H1 (cell line): ENCODE results near the gene MARCHF10. TPM values are rescaled to one million over a fixed set of nuclear protein-coding genes. Genes with fewer than 3 reads are reported as not detected.

Source experiments
- CTCF ChIA-PET: fragments of 300-600 bp; sonication (Branson Sonifier 250); formaldehyde crosslinking; loops from one replicate; lab custom pipeline; 2021; ENCODE audit not compliant: partially characterized antibody; lab: Charles Lee
- POLR2A ChIA-PET: fragments of 300-600 bp; sonication (Branson Sonifier 250); formaldehyde crosslinking; loops from one replicate; lab custom pipeline; 2021; ENCODE audit warnings: inconsistent platforms; ENCODE audit not compliant: partially characterized antibody; lab: Charles Lee
- DNase-seq, 2 experiments: peaks; one replicate each; pipeline versions ENCODE4 v3.0.0 to v3.0.0-alpha.2; 2010 to 2022; ENCODE audit warnings: low spot score in 2 of 2, low read depth in 1 of 2, mixed read lengths in 1 of 2
- FAIRE-seq: peaks from 2 replicates; lab custom pipeline; 2011; peaks lifted over from hg19 to GRCh38; lab: Jason Lieb, UNC
- H2AFZ ChIP-seq: 2 replicates; pipeline ENCODE4 v1.8.1; 2012; ENCODE audit warnings: low read length, inconsistent platforms
- H2AK5ac ChIP-seq: 2 replicates; pipeline ENCODE4 v1.6.1; 2013; ENCODE audit warnings: low read depth, low read length
- H2BK120ac ChIP-seq: replicated peaks from 2 replicates; pipeline ENCODE3; 2013; ENCODE audit warnings: low read depth, low read length, inconsistent platforms
- H2BK12ac ChIP-seq: 2 replicates; pipeline ENCODE4 v1.6.1; 2013; ENCODE audit warnings: low read depth, low read length
- H2BK15ac ChIP-seq: 2 replicates; pipeline ENCODE4 v1.6.1; 2013; ENCODE audit warnings: low read length
- H2BK20ac ChIP-seq: 2 replicates; pipeline ENCODE4 v1.6.1; 2013; ENCODE audit warnings: low read length
- H2BK5ac ChIP-seq: 2 replicates; pipeline ENCODE4 v1.6.1; 2013; ENCODE audit warnings: low read depth, low read length
- H3K14ac ChIP-seq: 2 replicates; pipeline ENCODE4 v1.6.1; 2013; ENCODE audit warnings: inconsistent platforms; ENCODE audit not compliant: insufficient read length
- H3K18ac ChIP-seq: 2 replicates; pipeline ENCODE4 v1.6.1; 2013; ENCODE audit warnings: low read length; ENCODE audit errors: extremely low read depth
- H3K23ac ChIP-seq: 2 replicates; pipeline ENCODE4 v1.6.1; 2013; ENCODE audit warnings: inconsistent platforms; ENCODE audit not compliant: insufficient read length
- H3K23me2 ChIP-seq: 2 replicates; pipeline ENCODE4 v1.6.1; 2013; ENCODE audit warnings: low read depth, low read length
- H3K27ac ChIP-seq: 2 replicates; pipeline ENCODE4 v1.6.1; 2011; ENCODE audit warnings: low read depth, low read length, inconsistent platforms
- H3K27me3 ChIP-seq, 4 experiments: replicated peaks in 1 of 4; 1 replicate in 1 of 4; 2 replicates in 3 of 4; pipeline versions ENCODE4 v1.6.1 to v1.8.1; 2011 to 2013; ENCODE audit warnings: low read length in 3 of 4, mild to moderate bottlenecking in 3 of 4, inconsistent platforms in 2 of 4, mixed read lengths in 2 of 4, moderate library complexity in 1 of 4; ENCODE audit not compliant: control insufficient read depth in 3 of 4, insufficient read depth in 3 of 4; ENCODE audit errors: extremely low read depth in 1 of 4
- H3K36me3 ChIP-seq, 4 experiments: 2 replicates each; pipeline versions ENCODE4 v1.6.1 to v1.8.1; 2011 to 2013; ENCODE audit warnings: mild to moderate bottlenecking in 4 of 4, low read length in 3 of 4, moderate library complexity in 2 of 4, control low read depth in 1 of 4, inconsistent platforms in 1 of 4; ENCODE audit not compliant: insufficient read depth in 4 of 4, control insufficient read depth in 2 of 4
- H3K4ac ChIP-seq: replicated peaks from 2 replicates; pipeline ENCODE3; 2013; ENCODE audit warnings: low read length, low read depth, mixed read lengths, inconsistent platforms; ENCODE audit not compliant: insufficient read length
- H3K4me1 ChIP-seq, 4 experiments: replicated peaks in 1 of 4; 1 replicate in 1 of 4; 2 replicates in 3 of 4; pipeline versions ENCODE4 v1.6.1 to v1.8.1; 2011 to 2013; ENCODE audit warnings: low read length in 3 of 4, inconsistent platforms in 2 of 4, mixed read lengths in 1 of 4; ENCODE audit not compliant: insufficient read depth in 4 of 4, control insufficient read depth in 3 of 4
- H3K4me2 ChIP-seq, 2 experiments: 2 replicates each; pipeline versions ENCODE4 v1.6.1 to v1.8.1; 2011 to 2013; ENCODE audit warnings: low read depth in 2 of 2, low read length in 2 of 2, control low read depth in 1 of 2, inconsistent platforms in 1 of 2, mild to moderate bottlenecking in 1 of 2; ENCODE audit not compliant: insufficient read depth in 1 of 2
- H3K4me3 ChIP-seq, 4 experiments: fragments of 200-600, 300-600 bp in 1 of 4; sonication (generic), shearing (Covaris generic), sonication (Bioruptor Twin) in 1 of 4; 2 replicates each; pipeline versions ENCODE4 v1.5.1 to v1.8.1; 2011 to 2016; ENCODE audit warnings: low read length in 4 of 4, low read depth in 3 of 4, control low read depth in 2 of 4, inconsistent platforms in 2 of 4, mild to moderate bottlenecking in 2 of 4, mixed read lengths in 1 of 4, moderate library complexity in 1 of 4; ENCODE audit not compliant: insufficient read depth in 2 of 4; ENCODE audit errors: extremely low read depth in 1 of 4
- H3K56ac ChIP-seq: replicated peaks from 2 replicates; pipeline ENCODE3; 2013; ENCODE audit warnings: low read depth, mild to moderate bottlenecking, mixed read lengths, low read length, inconsistent platforms; ENCODE audit not compliant: insufficient read length
- H3K79me1 ChIP-seq: 2 replicates; pipeline ENCODE4 v1.6.1; 2013; ENCODE audit warnings: low read depth, low read length, control low read depth
- H3K79me2 ChIP-seq, 2 experiments: 2 replicates each; pipeline versions ENCODE4 v1.6.1 to v1.8.1; 2012 to 2013; ENCODE audit warnings: low read length in 2 of 2, mild to moderate bottlenecking in 2 of 2, inconsistent platforms in 1 of 2; ENCODE audit not compliant: insufficient read depth in 2 of 2, control insufficient read depth in 1 of 2
- H3K9ac ChIP-seq, 4 experiments: replicated peaks in 1 of 4; 1 replicate in 1 of 4; 2 replicates in 3 of 4; pipeline versions ENCODE4 v1.6.1 to v1.8.1; 2011 to 2013; ENCODE audit warnings: low read depth in 3 of 4, low read length in 3 of 4, control low read depth in 2 of 4, mild to moderate bottlenecking in 2 of 4, moderate library complexity in 2 of 4, inconsistent platforms in 1 of 4; ENCODE audit errors: extremely low read depth in 1 of 4
- H3K9me3 ChIP-seq, 2 experiments: 2 replicates each; pipeline versions ENCODE4 v1.6.1 to v1.8.1; 2012 to 2013; ENCODE audit warnings: mild to moderate bottlenecking in 2 of 2, moderate library complexity in 2 of 2, control low read depth in 1 of 2, inconsistent platforms in 1 of 2, low read depth in 1 of 2, low read length in 1 of 2, mixed read lengths in 1 of 2; ENCODE audit not compliant: insufficient read depth in 2 of 2
- H4K20me1 ChIP-seq, 2 experiments: replicated peaks in 1 of 2; 2 replicates each; pipeline versions ENCODE3 to v1.8.1; 2011 to 2013; ENCODE audit warnings: inconsistent platforms in 2 of 2, low read length in 2 of 2, mild to moderate bottlenecking in 1 of 2; ENCODE audit not compliant: insufficient read depth in 2 of 2, control insufficient read depth in 1 of 2
- H4K5ac ChIP-seq: 2 replicates; pipeline ENCODE4 v1.6.1; 2013; ENCODE audit warnings: low read length, low read depth, mixed read lengths, inconsistent platforms; ENCODE audit not compliant: insufficient read length
- H4K8ac ChIP-seq: 2 replicates; pipeline ENCODE4 v1.8.0; 2013; ENCODE audit warnings: mild to moderate bottlenecking, moderate library complexity, low read length, inconsistent platforms; ENCODE audit not compliant: insufficient read depth; ENCODE audit errors: extremely low read depth
- H4K91ac ChIP-seq: replicated peaks from 2 replicates; pipeline ENCODE3; 2013; ENCODE audit warnings: low read length, mixed read lengths, inconsistent platforms; ENCODE audit not compliant: insufficient read length
- CHD2 ChIP-seq: IDR thresholded peaks from 2 replicates; pipeline ENCODE4 v1.6.1; 2012; ENCODE audit warnings: low read length, improper control_type of control experiment
- SIX5 ChIP-seq: IDR thresholded peaks from 2 replicates; pipeline ENCODE4 v1.6.1; 2011; ENCODE audit warnings: mild to moderate bottlenecking, low read depth, low read length
- TCF12 ChIP-seq: IDR thresholded peaks from 2 replicates; pipeline ENCODE4 v1.6.1; 2011; ENCODE audit warnings: low read depth, mild to moderate bottlenecking, low read length
- WGBS, 2 experiments: shearing (Covaris generic) in 1 of 2; methylation state at CpG; one replicate each; pipeline versions ENCODE4 v1.1.6 to v1.1.7; 2013 to 2015; ENCODE audit warnings: low lambda C conversion rate in 2 of 2, mixed read lengths in 2 of 2, inconsistent platforms in 1 of 2, low coverage in 1 of 2, missing lambda C conversion rate in 1 of 2; ENCODE audit not compliant: insufficient replicate concordance in 2 of 2, insufficient coverage in 1 of 2, insufficient read length in 1 of 2; ENCODE audit errors: extremely low coverage in 1 of 2, missing lambda C conversion rate in 1 of 2; 5-methylcytosine and 5-hydroxymethylcytosine counted together
- polyA plus RNA-seq, 7 experiments: library from polyadenylated mRNA; depleted of rRNA in 3 of 7; stranded (reverse) in 5 of 7; unstranded in 2 of 7; fragments of >200 nt in 5 of 7; fragments of 200-250 nt in 2 of 7; gene quantifications; 1 replicate in 5 of 7; 2 replicates in 1 of 7; 4 replicates in 1 of 7; pipeline versions ENCODE4 v1.2.1 to v1.2.3, GENCODE V29; 2011 to 2013; ENCODE audit warnings: missing spikeins in 2 of 7, mixed read lengths in 2 of 7
- total RNA-seq: library from RNA; stranded (reverse); fragmentation: NEBNext Ultra II Directional; extraction: Animal tissue kit (Norgen Biotek cat#: 25700); gene quantifications from 2 replicates; pipeline ENCODE4 v1.2.1, GENCODE V29; 2021

MARCHF10 gene
- total and polyA plus RNA-seq, 2 of the 8 experiments (the other 6 are each of a cell fraction or from before 2014, with no cell fraction given) = 0.48 to 0.73 TPM

- Histone ChIP-seq H3K14ac (no peak overlapping the region), H2BK20ac (no peak overlapping the region), H2BK120ac (peak overlapping the region; percentile 38), H3K4me3 (no peak overlapping the region), H3K4ac (no peak overlapping the region), H4K8ac (no peak overlapping the region), H2BK5ac (peak overlapping the region; percentile 82; the same call in 1 of the 2 replicates), H2BK12ac (peak overlapping the region; percentile 89; the same call in 1 of the 2 replicates), H3K9ac (no peak overlapping the region), H3K56ac (no peak overlapping the region), H4K91ac (peak overlapping the region; percentile 86), H2BK15ac (peak overlapping the region; percentile 72; the same call in 1 of the 2 replicates), H3K27me3 (0 out of 7 replicates have a peak, but pooled peaks cover 0 to 1% (median 0%) of the 10 kb centered on the region in 4 experiments), H3K23me2 (0 out of 2 replicates have a peak, but pooled peaks cover 4% of the 10 kb centered on the region), H3K23ac (no peak overlapping the region), H4K5ac (no peak overlapping the region), H3K79me1 (no peaks in the 10 kb centered on the region), H3K79me2 (no peaks in the 10 kb centered on the region), H2AFZ (no peak overlapping the region), H3K36me3 (no peaks in the 10 kb centered on the region), H3K18ac (peak overlapping the region; percentile 57; the same call in 1 of the 2 replicates), H3K4me2 (no peak overlapping the region), H2AK5ac (no peak overlapping the region), H4K20me1 (no peaks in the 10 kb centered on the region), H3K27ac (0 out of 2 replicates have a peak overlapping the region, but pooled peaks have one; percentile 38), H3K9me3 (no peaks in the 10 kb centered on the region), H3K4me1 (peaks cover 0 to 3% (median under 1%) of the 10 kb centered on the region in 4 experiments; a peak in 3 of 7 replicates)
- DNase-seq (no peak), FAIRE-seq (no peak)
- ChIA-PET CTCF (interaction anchor here (0.6 to 0.8 kb wide), 2 partner anchors 24 to 252 kb away, joined by 3 read pairs; no protein-coding TSS in a partner anchor), POLR2A (no interaction called here)
- WGBS, 2 experiments = 86% methylated on average over 23 of the region's 23 CpGs; no CpG with 5 or more reads in 1 of the 2 experiments
- TF ChIP-seq TCF12 = no peak
- TF ChIP-seq CHD2 = no peak
- TF ChIP-seq SIX5 = no peak
These were observed 91.1 kb downstream of the MARCHF10 start for GRCh38 chr17:62716834-62717588.
